GM12878 (cell line): ENCODE results near the gene PTGR3.

Experiments used
- CTCF ChIP-seq, 3 experiments: IDR thresholded peaks in 2 of 3; conservative IDR thresholded peaks in 1 of 3; 2 replicates each; pipeline ENCODE4 v1.5.1; 2011; ENCODE audit warnings: low read depth in 3 of 3, low read length in 3 of 3, mild to moderate bottlenecking in 3 of 3, control low read depth in 2 of 3, moderate library complexity in 2 of 3, inconsistent platforms in 1 of 3, mixed read lengths in 1 of 3; ENCODE audit not compliant: control insufficient read depth in 2 of 3, insufficient read depth in 1 of 3; ENCODE audit errors: extremely low read depth in 1 of 3
- EP300 ChIP-seq, 2 experiments: fragments of 150-350 bp in 1 of 2; IDR thresholded peaks; 2 replicates each; pipeline ENCODE4 v1.6.1; 2011 to 2012; ENCODE audit warnings: low read depth in 2 of 2, low read length in 2 of 2, borderline replicate concordance in 1 of 2, improper control_type of control experiment in 1 of 2, inconsistent platforms in 1 of 2; ENCODE audit not compliant: control insufficient read depth in 1 of 2
- FOS ChIP-seq: IDR thresholded peaks from 3 replicates; pipeline ENCODE4 v1.6.1; 2011; ENCODE audit warnings: borderline replicate concordance; ENCODE audit not compliant: insufficient read length; ENCODE audit errors: extremely low read depth
- GABPA ChIP-seq: IDR thresholded peaks from 2 replicates; pipeline ENCODE4 v1.6.1; 2014; ENCODE audit warnings: antibody characterized with exemption, low read depth, mild to moderate bottlenecking, inconsistent platforms
- JUNB ChIP-seq: IDR thresholded peaks from 2 replicates; pipeline ENCODE4 v1.6.1; 2016; ENCODE audit warnings: antibody characterized with exemption, mild to moderate bottlenecking
- POLR2A ChIP-seq: IDR thresholded peaks from 2 replicates; pipeline ENCODE4 v1.6.1; 2011; ENCODE audit warnings: low read depth, mild to moderate bottlenecking, low read length
- TF ChIP-seq, protein P1 (sequence below): IDR thresholded peaks from 2 replicates; pipeline ENCODE4 v1.6.1; 2011; ENCODE audit warnings: borderline replicate concordance, low read depth, mild to moderate bottlenecking, moderate library complexity, low read length; ENCODE audit not compliant: insufficient read depth, poor library complexity, severe bottlenecking

- TF ChIP-seq, protein P1, sequence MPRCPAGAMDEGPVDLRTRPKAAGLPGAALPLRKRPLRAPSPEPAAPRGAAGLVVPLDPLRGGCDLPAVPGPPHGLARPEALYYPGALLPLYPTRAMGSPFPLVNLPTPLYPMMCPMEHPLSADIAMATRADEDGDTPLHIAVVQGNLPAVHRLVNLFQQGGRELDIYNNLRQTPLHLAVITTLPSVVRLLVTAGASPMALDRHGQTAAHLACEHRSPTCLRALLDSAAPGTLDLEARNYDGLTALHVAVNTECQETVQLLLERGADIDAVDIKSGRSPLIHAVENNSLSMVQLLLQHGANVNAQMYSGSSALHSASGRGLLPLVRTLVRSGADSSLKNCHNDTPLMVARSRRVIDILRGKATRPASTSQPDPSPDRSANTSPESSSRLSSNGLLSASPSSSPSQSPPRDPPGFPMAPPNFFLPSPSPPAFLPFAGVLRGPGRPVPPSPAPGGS, result no peak
- TF ChIP-seq CTCF (IDR thresholded peaks at IDR 0.05 in 2 of 3, conservative IDR thresholded peaks at IDR 0.05 in 1 of 3; ENCODE audit: control insufficient read depth in 2 of 3, extremely low read depth in 1 of 3, insufficient read depth in 1 of 3, low read depth in 3 of 3, low read length in 3 of 3) (no peak), POLR2A (no peak), FOS (no peak), JUNB (no peak), GABPA (peak; percentile 43; the same call in 1 of the 2 replicates), EP300 (IDR thresholded peaks at IDR 0.05; ENCODE audit: borderline replicate concordance in 1 of 2, control insufficient read depth in 1 of 2, low read depth in 2 of 2, low read length in 2 of 2) (no peak)
These were observed 38.9 kb upstream of the PTGR3 start for GRCh38 chr18:75247611-75248421.
